ENCODE results near the gene ADAM10.

- TF ChIP-seq POLR2A (IDR thresholded peaks at IDR 0.05), result no peak
- no peak for TF ChIP-seq CTCF (IDR thresholded peaks at IDR 0.05)
- no peak for TF ChIP-seq EP300 (IDR thresholded peaks at IDR 0.05)
Observed at GRCh38 chr15:58689646-58690045, 59.9 kb downstream of the ADAM10 start.

All from stomach (tissue), 4 donors.